Activated CD8-positive, alpha-beta memory T cell treated with anti-CD3 and anti-CD28 coated beads for 24 hours (primary cell): ENCODE results near the gene PPP1R7.
"Not testable (repeated sequence)": the region's sequence is repeated elsewhere in the genome, so short reads cannot be mapped to it uniquely, and the experiment has no call there.

ENCODE experiments used
- DNase-seq: peaks from one replicate; pipeline ENCODE4 v3.0.0-alpha.2; 2020

Gene PPP1R7

GRCh38 chr2:241177526-241178334 lies 27.5 kb downstream of the PPP1R7 start:
- no peak for DNase-seq

GRCh38 chr2:241178961-241179360 lies 28.7 kb downstream of the PPP1R7 start:
- DNase-seq = no peak

- DNase-seq = no peak
Measured at GRCh38 chr2:241179899-241180298, 29.6 kb downstream of the PPP1R7 start.

GRCh38 chr2:241180495-241180894 lies 30.2 kb downstream of the PPP1R7 start:
- DNase-seq = no peak

DNA sequence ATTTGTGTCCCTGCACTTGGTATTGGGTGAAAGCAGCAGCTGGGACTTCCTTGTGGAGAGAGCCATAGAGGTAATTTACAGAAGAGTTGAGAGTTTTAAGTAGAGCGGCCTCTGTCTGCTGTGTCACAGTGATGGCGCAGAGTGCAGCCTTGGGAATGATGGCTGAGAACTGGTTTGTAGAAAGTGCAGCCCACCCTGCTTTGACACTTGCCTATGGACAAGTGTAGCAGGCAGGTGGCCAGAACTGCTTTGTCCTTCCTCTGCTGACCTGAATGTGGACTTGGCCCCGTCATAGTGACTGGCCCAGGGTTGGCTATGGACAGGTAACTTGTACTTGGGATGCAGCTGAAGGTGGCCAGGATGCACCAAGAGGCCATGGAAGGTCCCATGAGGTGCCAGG lies 31.9 kb downstream of the PPP1R7 start:
- DNase-seq = no peak

DNA sequence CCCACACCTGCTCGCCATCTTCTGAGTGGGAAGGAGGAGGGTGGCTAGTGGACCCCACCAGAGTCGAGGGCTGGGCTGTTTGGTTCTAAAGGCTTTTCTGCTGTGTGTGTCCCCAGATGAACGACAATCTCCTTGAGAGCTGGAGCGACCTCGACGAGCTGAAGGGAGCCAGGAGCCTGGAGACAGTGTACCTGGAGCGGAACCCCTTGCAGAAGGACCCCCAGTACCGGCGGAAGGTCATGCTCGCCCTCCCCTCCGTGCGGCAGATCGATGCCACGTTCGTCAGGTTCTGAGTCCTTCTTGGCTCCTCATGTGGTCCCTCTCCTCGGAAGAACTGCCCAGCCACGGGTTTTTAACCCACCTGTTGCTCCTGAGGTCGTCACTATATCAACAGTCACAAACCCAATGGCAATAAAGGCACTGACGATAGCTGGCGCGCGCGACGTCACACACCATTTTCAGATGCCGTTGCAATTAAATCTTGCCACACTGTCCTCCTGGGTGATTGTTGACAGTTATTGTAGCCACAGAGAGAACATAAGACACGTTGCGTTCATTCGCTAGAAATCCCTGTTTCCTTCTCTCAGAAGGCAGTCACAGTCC lies 32.4 kb downstream of the PPP1R7 start:
- no peak for DNase-seq

DNA sequence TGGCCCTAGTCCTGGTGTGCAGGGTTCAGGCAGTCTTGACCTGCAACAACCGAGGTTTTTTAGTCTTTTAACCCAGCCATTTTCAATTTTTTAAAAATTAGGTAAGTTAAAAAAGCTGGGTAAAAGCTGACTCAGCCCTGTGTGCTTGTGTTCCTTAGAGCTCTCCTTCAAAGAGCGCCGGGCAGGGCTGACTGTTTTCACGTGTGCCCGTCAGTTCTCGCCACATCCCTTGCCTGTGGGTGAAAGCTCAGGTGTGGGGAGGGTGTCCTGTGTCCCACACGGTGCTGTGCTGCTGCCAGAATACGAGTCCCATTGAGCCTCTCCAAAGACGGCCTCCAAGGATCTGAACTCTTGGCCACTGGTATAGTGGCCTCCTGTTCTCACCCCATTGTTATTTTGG lies 33.0 kb downstream of the PPP1R7 start:
- DNase-seq = no peak

- no peak for DNase-seq
Measured at GRCh38 chr2:241184901-241185300, 34.6 kb downstream of the PPP1R7 start.

- no peak for DNase-seq
Measured at GRCh38 chr2:241185961-241186360, 35.7 kb downstream of the PPP1R7 start.

- no peak for DNase-seq
Measured at GRCh38 chr2:241187101-241187917, 37.0 kb downstream of the PPP1R7 start.

- DNase-seq = no peak
Measured at GRCh38 chr2:241187918-241188234, 37.6 kb downstream of the PPP1R7 start.

GRCh38 chr2:241188361-241189092 lies 38.3 kb downstream of the PPP1R7 start, which contains the start of gene ANO7:
Gene ANO7 (plus strand): TSS chr2:241188677. CDS start chr2:241190064, 1,387 bp downstream.
- no peak for DNase-seq

- DNase-seq = no peak
Measured at GRCh38 chr2:241189093-241189855, 39.0 kb downstream of the PPP1R7 start.

GRCh38 chr2:241189856-241190201 lies 39.6 kb downstream of the PPP1R7 start:
- DNase-seq = no peak

- DNase-seq = no peak
Measured at GRCh38 chr2:241190291-241190981, 40.2 kb downstream of the PPP1R7 start.

DNA sequence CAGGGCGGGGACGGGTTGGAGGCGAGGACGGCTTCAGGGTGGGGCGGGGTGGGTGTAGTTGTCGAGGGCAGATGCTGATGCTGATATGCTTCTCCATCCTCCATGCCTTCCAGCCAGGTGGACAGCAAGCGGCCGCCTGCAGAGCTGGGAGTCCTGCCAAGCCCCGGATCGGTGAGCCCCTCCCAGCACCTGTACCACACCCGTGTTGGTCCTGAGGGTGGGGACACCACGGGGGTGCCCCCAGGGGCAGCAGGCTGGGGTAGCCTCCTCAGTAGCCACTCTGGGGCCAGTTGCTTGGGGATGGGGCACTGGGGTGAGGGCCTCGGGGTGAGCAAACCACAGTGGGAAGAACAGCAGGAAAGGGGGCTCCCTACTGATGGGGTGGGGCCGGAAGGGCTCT lies 40.8 kb downstream of the PPP1R7 start:
- no peak for DNase-seq

DNA sequence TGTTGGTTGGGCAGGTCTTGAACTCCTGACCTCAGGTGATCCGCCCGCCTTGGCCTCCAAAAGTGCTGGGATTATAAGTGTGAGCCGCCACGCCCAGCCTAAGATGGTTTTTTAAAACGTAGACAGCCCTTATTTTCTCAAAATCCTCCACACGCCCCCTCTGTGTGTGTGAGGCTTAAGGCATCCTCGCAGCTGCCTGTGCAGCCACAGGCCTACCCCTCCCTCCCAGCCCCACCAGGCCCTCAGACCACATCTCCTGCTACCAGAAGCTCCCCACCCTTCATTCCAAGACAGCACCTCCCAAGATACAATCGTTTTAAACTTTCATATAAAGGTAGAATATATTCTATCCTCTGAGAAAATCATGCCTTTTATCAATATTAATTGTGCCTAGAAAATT lies 43.0 kb downstream of the PPP1R7 start:
- DNase-seq = no peak

DNA sequence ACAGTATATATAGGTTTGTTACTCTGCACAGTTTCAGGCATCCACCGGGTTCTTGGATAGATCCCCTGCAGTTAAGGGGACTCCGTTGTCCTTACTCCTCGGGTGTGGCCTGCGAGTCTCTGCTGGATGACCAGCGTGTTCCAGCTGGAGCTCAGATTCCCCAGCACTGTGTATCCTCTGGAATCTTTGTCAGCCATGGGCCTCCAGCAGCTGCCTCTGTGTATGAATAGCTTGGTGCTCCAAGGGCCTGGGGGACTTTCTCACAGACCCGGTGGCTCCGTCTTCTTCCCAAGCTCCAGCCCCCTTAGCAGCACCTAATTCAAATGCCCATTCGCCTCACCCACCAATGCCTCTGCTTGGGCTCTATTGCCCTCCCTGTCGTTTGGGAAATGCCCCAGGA lies 44.5 kb downstream of the PPP1R7 start:
- DNase-seq = no peak

- DNase-seq = no peak
Measured at GRCh38 chr2:241195506-241196130, 45.4 kb downstream of the PPP1R7 start.

- DNase-seq = not testable (repeated sequence)
Measured at GRCh38 chr2:241197246-241197645, 47.0 kb downstream of the PPP1R7 start.

DNA sequence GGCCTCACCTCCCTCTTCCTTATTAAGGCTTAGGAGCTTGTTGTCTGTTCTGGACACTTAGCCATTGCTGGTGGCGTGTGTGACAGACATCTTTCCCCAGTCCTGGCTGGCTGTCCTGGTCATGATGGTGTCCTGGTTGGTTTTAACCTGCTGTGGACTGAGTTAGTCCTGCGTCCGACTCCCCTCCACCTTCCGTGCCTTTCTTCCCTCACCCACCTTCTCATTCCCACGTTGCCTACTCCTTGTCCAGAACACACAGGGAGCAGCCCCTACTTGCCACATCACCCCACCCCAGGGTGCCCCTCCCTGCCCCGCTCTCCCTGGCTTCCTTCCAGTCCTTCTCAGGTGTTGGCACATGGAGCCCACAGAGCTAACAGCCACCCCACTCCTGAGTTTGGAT lies 47.7 kb downstream of the PPP1R7 start:
- no peak for DNase-seq
